SW480 (cell line): ENCODE measurements around the gene ID2.

Source experiments
- DNase-seq: peaks from one replicate; pipeline ENCODE4 v3.0.0-alpha.2; 2016; ENCODE audit warnings: low spot score

The ID2 gene

DNA sequence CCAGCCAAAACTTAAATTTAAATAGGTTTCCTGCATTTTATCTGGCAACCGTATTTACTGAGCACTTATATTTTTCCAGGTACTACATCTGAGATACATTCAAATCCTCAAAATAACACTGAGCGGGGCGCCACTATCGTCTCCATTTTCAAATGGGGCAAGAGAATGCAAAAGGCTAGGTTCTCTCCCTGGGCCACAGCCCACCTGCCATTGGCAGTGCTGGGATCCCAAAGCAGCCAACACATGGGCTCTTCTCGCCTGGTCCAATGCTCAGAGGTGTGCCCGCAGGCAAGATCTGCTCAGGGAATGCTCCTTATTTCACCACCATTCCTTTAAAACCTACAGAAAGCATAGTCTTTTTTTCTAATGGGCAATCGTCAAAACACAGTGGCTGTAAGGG, 11.3 kb upstream of the ID2 start:
- no peak for DNase-seq

DNA sequence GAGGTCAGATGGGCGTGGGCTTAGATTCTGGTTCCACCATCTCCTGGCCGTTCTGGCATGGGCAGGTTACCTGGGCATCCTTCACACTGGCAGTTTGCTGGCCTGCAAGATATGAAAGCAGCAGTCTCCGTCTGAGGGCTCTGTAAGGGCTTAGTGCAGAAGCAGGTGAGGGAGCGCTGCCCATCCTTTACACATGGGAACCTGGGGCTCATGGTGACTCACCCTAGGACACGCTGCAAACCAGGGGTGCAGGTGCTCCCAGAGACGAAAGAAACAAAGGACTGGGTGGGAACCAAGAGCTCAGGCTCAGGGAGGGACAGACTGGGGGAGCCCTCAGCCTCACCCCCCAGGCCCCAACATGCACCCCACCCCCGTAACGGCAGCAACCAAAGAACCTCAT, 10.7 kb upstream of the ID2 start:
- no peak for DNase-seq

DNA sequence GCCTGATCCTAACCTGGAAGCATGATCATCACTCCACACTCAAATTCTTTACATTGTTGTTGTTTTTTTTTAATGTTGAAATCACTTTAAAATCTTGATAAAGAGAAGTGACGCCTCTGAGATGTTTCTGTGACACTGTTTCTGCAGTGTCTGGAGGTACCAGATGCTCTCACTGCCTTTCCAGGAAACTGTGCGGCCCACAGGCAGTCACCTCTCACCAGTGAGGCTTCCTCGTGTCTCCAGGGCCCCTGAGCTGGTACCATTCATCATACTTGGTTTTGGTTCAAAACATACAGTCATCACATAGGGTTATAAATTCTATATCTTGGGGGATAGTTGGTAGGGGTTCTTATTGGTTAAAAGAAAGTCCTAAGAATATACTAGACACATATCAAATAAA, 10.1 kb upstream of the ID2 start:
- no peak for DNase-seq

DNA sequence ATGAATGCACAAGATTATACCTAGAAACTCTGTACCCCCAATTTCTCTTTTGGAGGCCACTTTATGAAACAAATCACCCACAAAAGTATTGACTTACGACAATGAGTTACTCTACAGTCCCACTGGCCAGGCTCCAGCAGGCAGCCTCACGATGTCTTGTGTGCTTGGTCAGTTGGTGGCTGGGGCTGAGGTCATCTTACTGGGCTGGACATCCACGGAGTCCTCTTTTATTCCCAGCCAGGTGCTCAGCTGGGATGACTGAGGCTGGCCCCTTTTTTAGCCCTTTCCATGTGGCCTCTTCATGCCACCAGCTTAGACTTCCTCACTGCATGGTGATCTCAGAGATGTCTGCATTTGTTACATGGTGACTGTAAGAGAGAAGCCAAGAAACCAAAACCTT, 8.9 kb upstream of the ID2 start:
- DNase-seq: no peak

DNA sequence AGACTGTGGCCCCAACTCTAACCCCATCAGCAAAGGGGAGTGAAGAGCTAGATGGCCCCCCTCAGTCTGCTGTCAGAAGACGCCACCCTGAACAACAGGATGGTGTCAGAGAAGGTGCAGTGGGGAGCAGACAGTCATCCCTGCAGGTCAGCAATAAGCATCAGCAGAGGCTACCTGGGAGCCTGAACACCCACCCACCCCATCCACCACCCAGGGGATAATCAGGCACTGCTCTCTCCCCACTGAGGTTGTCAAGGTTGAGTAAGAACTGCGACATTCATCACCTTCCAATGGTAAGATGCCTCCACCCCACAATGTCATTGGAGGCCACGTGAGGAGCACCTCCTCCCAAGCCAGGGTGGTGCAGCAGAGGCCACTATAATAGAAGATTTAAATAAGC, 8.5 kb upstream of the ID2 start:
- no peak for DNase-seq

DNA sequence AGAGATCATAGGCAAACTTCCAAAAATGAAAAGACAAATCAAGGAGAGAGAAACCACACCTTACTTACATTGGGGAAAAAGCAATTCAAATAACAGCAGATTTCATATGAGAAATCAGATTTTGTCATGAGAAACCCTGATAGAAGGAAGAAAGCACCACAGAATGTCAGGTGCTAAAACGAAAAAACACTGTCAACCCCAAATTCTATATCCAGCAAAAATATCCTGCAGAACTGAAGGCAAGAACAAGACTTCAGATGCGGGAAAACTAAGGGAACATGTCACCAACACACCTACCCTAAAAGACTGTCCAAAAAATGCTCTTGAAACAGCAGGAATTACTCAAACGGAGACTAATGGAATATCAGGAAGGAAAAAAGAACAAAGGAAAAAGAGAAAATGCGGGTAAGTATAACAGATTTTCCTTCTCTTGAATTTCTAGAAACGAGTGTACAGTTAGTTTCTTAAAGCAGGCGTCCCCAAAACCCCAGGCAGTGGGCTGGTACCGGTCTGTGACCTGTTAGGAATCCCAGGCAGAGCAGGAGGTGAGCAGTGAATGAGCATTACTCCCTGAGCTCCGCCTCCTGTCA, 7.3 kb upstream of the ID2 start:
- no peak for DNase-seq

DNA sequence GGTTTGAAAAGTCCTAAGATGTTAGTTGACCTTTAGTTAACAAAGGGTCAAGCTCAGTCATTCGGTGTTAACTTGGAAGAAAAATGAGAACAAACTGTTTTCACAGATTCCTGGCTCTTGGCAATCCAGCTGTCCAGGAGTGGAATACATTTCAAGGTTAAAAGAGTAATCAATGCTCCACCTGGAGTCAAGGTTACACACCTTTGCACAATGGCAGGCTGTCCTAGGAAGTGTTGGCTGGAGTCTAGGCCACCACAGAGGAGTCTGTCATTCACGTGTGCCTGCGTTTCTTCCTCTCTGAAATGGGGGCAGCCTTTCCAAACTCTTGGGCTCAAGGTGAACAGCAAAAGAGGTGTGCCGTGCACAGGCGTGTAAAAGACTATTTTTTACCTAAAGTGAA, 6.3 kb upstream of the ID2 start:
- DNase-seq: no peak

DNA sequence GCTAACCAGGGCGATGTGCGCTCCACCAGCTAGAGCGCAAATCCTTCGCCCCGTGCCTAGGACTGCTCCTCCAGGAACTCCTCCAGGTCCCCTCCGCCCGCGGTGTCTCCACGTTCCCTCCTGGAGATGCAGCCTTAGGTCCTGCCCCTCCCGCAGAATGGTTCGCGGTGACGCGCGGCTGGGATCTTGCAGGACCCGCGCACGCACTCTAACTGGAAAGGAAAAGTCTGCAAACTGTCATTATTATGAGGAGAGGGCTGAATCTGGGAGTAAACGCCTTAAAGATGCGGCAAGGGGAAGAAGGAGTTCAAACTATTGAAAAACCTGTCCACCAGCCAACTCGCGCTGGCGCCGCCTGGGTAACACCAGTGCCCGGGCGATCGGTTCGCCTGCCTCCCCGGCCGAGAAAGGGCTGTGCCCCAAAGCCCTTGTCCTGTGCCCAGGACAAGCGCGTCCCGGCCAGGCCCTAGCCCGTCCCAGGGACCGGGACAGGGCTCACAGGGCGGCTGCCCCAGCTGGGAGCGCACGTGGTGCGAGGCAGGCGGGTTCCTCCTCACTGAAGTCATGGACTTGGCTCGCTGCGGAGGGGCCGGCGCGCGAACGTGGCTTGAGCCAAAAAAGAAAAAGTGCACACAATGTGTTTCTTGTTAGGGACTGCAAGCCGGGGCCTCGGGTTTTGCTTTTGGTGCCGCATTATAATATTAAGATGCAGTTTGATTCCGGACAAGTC, 5.5 kb upstream of the ID2 start:
- no peak for DNase-seq

DNA sequence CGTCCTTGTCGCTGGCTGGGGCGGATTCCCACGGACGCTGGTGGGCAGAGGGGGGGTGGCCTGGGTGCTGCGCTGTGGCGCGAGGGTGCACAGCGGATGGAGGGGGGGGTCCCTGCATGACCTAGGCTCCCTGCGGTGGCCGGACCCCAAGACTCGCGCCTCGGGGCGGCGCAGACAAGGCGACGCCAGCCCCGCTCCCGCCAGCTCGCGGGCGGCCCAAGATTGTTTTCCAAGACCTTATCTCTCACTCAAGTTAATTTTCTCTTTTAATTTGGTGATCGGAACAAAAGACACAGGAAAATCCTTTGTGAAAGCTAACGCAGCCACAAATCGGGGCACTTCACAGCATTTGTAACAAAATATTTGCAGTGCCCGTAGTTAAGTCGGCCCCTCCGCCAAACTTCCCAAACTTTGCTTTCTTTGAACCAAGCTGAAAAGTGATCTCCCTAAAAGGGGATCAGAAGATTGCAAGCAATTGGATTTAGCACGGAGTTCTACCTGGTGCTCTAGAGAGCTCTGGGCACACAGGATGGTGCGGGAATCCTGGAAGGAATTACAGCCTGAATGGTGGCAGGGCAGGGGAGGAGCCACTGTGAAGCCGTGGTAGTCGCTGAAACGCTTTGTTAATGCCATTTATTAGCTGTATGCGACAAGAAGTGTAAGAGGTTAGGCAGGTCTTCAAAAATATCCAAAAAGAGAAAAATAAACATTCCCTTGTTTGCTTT, 4.8 kb upstream of the ID2 start:
- DNase-seq: peak; percentile 44

DNA sequence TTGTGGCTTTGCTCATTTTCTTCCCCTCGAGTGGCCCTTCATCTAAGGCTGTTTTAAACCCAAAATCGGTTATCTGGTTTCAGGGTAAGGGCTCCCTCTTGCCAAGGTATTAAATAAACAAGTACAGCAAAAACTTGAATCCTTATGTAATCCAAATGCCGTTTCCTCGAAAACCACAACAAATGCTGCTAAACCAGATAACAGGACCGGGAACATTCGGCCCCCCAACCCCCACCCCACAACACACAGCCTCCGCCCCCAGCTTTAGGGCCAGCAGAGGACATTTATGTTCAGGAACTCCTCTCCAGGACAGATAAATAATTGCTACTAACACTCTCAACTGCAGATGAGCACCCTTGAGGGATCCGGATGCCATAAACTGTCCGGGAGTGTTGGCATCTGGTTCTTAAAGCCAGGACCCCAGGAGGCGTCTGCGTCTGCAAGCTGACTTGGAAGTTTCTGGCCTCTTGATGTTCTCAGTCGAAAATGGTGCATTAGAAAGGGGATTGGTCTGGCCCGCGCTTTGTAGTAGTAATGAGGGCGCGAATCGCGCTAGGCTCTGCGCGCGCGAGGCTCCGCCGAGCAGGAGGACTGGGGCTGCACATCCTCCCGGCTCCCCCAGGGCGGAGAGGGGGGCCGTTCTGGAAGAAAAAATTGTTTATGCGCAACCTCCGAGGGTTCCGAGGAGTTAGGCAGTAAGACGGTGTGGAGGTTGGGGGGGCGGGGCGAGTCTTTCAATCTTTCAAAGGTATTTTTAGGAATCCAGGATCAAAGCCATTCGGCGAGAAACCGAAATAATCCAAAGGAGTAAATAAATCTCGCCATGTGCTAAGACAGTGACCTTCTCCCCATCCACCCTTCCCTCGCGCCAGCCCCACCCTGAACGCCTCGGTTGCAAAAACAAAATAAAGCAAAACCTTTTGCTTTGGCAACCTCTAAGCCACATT, 3.9 kb upstream of the ID2 start:
- DNase-seq: peak; percentile 67

DNA sequence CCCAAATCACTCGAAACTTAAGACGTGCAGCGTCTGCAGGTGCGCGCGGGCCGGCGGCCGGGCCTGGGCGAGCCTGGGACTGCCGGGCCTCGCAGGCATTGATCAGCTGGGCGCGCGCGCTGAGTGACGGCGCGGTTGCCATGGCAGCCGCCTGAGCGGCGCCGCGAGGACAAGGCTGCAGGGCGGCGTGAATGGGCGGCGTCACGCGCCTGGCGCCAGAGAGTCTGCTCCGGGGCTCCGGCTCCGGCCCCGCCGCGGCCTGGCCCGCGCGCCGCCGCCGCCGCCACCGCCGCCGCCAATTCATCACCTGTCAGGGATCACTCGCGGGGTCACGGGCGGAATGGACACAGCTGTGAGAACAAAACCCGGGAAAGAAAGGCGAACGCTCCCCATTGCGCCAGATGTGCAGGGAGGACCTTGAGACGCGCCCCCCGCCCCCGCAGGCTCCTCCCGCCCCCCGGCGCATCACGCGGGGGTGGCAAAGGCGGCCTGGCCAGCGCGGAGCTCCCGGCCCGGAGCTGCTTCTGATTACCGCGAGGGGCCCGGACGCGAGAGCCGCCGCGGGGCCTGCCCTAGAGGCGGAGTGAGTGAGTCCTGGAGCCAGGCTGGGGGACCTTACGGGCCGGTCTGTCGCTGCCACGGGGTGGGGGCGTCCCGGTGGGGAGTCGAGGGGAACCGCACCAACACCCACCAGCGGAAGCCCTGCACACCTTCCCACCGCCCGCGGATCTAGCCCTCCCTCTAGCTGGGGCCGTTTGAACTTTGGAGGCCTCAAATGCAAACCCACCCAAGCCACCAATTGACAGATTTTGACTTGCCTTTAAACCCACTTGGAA, 2.9 kb upstream of the ID2 start:
- DNase-seq: peak; percentile 94

DNA sequence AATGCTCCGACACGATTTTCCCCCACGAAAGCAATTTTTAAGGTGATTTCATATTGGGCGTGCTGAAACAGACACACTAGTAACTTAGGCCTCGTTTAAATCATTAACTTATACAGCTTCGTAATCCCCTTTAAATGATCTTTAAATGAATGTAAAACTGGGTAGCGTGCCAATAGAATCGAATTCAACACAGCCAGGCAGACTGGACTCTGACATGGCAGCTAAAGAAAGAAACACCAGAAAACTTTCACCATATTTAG, 2.4 kb upstream of the ID2 start:
- DNase-seq: no peak

DNA sequence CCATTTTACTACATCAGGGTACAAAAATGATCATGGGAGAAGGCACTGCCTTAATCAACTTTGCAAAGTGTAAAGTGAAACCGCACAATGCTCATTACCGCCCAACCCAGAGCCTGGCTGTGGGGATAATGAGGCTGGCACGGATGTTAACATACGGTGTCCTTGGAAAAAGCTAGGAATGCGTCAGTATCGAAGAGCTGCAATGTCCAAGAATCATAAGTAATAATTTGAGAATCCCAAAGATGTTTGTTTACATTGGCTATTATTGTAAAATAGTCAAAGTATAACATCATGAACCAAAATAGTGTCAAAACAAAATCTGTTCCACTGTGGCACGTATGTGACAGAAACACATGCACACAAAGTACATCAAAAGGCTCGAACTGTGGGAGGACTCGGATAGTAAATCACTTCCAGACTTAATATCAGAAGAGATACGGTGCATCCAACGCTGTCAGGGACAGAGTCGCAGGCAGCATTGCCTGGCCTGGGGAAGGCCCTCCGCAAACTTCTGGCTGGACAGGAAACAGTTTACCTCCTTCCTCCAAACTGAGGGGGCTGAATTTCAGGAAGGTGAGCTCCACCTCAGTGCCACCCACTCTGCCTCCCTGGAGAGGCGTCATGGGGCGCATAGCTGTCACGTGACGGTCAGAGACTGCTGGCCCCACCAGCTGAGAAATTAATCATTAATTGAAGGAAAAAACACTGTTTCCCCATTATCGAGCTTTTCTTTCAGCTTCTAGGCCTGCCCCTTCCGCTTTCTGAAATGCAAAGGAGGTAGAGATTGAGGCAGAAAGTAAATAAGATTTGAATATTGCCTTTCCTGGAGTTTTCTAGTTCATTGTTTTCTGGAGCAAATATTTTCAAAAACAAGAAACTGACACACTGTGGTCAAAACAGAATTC, 1.8 kb upstream of the ID2 start:
- DNase-seq: peak; percentile 81

DNA sequence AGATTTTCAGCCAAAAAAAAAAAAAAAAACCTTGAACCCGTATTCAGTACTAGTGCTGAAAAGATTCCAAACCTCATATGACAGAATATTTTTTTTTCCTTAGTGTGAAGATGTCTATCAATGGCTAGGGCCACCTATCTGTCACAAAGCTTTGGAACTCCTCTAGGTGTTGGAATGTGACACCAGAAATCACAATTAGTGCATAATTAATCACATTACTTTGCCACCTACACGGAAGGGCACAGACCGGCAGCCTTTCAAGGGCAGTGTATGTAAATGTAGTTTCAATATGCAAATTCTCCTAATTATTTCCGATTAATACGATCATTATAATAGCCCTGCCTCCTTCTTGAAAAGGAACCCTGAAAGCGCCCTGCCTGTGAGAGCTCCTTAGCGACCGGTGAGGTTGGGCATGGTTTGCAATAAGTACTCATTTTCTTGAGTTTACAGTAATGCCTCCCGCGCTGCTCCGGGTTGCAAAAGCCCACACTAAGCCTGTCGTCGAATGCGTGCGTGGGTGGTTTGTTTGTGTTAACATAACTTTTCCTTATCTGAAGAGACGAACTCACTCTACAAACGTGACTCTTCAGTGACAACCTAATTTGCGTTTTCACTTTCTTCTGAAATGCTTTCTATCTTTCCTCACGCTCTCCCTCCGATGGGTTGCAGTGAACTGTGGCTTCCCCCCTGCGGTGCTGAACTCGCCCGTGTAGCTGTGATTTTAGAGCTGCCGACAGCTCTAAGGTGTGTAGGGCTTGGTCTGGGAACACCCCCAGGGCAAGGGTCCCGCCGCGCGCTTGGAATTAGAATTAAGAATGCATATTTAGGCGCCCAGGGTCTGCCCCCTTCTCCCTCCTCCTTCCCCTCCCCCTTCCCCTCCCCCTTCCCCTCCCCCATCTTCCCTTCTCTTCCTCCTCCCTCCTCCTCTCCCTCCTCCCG, 765 bp upstream of the ID2 start:
- DNase-seq: peak; percentile 87

DNA sequence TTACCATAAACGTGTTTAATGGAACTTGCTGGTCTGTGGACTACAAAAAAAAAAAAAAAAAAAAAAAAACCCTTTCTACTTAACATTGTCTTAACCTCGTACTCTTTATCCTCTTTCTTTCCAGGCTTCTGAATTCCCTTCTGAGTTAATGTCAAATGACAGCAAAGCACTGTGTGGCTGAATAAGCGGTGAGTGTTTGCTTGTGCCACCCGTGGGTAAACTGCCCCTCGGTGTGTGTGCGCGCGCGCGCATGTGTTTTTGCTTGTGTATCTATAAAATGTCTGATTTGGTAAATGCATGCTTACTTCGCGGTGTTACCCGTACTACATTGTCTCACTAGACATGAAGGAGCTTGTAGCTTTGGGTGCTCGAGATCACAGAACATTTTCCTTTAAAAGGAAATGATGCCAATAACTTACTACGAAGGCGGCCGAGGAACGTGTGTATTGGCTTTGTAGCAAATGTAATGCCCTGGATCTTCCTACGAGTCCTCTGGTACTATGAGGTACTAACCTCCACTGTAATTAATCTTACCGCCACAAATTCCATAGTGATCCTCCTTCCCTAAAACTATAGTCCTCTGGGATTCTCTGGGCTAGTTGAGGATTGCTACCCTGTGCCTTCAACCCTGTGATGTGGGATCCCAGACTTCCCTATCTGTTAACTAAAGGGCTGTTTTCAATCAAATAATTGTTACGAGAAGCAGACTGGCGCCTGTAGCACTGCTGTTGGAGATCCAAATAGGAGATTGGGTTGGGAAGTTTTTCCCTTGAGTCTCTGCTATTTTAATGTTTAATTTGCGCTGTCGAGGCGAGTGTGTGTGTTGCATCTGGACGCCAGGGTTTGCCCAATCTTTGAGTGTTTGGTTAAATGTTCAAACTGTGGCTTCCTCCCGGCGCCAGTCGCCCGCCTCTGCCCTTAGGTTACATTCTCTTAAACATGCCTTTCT, 1.1 kb downstream of the ID2 start:
- peak; percentile 73 for DNase-seq

DNA sequence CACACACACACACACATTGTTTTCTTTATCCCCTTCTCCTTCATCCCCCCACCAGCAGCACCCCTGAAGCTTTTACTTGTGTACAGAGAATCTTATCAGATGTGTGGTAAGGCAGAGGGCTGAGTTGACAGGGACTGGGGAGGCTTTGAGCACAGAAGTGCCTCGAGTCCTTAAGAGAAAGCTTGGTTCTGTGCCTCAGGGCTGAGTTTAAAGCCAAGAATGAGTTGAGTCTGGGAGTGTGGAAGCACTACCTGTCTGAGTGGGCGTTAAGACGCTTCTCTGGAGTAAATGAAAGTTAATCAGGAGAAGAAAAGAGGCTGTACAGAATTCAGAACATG, 2.7 kb downstream of the ID2 start:
- peak; percentile 67 for DNase-seq

DNA sequence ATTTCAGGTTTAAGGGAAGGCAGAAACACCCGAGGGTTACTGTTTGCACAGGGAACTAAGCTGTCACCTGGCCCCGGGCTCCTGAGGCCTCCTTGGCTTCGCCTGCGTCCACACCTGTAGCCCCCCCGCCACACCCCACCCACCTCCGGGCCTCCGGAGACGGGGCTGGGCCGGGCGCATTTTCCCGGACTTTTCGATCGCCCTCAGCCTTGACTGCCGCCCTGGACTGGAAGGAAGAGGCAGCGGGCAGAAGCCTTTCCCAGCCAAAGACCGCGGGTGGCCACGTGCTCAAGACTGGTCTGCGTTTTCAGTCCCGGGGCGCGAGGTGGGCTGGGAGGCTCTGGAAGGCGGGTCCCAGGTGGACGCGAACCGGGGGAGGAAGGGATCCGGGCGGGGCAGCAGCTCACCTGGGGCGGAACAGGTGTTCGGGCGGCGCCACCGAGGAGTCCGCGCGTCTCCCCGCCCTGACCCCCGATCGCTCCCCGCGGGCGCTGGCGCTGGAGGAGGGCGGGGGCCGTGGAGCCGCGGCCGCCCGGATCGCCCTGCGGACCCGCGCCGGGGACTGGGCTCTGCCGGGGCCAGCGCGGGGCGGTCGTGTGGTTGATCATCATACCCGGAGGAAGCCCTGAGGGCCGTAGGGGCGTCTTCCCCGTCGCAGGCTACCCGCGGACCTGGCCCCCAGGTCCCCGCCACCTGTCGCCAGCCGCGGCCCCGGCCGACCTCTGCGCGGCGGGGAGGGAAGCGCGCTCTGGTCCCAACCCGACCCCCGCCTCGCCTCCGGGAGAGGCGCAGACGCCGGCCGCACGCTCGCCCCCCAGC, 3.2 kb downstream of the ID2 start:
- DNase-seq: peak; percentile 78
